ENCODE data around the gene GLT8D1.

Gene GLT8D1

DNA sequence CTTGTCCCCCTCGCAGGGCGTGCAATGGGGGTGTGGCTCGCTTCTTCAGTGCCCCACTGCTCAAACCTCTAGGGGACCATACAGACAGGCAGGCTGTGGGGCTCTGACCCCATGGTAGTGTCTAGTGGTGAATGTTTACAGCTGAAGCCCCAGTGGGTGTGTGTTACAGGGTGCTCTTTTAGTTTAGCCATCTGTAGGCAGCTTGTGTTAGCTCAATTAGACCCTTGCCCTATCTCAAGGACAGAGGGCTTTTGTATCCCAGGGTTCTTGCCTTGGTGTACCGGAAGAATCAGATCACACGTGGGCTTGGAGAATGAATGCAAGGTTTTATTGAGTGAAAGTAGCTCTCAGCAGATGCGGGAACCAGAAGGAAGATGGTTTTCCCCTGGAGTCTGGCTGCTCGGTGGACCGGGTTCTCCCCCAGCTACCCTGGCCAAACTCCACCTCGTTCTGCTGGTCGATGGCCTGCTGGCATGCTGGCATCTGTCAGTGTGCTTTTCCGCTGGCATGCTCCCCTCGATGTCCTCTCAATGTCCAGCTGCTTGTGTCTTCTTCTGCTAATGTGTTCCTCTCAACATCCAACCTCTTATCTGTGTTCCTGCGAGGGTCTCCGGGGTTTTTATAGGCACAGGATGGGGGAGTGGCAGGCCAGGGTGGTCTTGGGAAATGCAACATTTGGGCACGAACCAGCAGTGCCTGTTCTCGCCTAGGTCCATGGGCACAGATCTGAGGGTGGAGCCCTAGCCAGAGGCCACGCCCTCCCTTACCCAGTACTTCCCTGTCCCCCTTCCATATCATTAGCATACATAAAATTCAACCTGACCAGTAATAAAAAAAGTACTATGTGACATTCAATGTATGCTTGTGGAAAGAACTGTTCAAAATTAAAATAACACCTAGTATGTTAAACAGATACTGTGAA is 7.0 kb upstream of the GLT8D1 start:
- DNase-seq = no peak

DNA sequence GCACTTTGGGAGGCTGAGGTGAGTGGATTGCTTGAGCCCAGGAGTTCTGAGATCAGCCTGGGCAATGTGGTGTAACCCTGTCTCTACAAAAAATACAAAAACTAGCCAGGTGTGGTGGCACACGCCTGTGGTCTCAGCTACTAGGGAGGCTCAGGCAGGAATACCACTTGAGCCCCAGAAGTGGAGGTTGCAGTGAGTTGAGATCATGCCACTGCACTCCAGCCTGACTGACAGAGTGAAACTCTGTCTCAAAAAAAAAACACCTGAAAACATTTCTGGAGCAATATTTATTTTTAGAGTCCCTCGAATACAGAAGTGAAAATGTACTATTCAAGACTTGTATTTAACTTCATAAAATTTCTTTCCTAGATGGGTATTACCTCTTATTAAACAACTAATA is 4.9 kb upstream of the GLT8D1 start:
- no peak for DNase-seq

DNA sequence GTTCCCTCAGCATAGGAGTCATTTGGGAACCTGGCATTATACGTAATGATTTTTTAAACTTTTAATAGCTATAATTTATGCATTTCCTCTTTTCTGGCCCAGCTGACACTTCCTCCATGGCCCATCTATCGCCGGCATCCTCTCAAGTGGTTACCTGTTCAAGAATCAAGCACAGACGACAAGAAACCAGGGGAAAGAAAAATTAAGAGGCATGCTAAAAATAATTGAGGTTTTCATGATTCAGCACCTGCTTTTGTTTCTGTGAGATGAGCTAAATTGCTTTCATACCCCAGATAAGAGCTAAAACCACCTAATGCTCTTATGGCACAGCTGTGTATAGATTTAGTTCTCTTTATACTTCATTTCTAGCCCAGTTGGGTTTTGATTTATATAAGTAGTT is 2.0 kb upstream of the GLT8D1 start:
- DNase-seq = no peak

DNA sequence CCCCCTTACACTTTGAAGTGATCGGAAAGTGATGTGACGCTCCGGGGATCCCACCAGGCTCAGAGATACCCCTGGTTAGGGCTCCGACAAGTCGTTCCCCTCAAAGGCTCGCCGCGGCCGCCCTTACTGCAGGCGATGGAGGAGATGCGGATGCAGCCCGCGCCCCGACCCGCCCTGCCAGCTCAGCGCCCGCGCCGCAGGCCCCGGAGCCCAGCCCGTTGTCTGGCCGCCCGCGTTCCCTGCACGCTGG is 228 bp downstream of the GLT8D1 start:
- no peak for DNase-seq

DNA sequence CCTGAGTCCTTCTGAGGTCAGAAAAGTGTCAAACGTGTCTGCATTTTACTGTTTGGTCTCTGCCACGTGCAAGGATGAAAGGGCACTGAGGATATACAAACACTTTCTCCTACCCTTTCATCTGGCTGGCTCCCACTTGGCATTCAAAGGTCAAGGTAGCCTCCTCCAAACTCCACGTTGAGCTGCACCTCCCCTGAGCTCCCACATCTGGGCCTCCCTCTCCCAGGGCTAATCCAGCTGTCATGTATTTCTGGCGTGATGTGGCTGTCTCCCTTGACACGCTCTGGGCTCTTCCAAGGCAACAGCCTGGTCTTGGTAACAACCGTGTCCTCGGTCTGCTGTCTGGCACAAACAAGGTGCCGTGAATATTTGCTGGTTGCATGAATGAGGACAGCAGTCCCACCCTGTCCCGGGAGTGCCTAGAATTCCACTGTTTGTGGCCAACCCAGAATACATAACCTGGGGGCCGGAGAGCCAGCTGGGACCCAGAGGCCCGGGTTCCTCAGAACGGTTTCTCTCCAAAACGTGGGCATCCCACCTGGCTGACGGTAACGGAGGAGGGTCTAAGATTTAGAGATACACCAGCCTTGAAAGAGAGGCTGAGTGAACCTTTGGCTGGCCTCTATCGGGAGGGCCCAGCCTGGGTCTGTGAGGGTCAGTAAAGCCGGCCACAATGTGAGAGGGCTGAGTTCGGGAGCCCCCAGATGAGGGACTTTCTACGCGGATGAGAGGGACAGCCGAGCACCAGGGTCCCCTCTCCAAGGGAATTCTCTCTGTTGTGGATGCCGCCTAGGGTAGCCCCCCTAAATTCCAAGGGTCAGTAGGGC is 767 bp downstream of the GLT8D1 start:
- DNase-seq = no peak

DNA sequence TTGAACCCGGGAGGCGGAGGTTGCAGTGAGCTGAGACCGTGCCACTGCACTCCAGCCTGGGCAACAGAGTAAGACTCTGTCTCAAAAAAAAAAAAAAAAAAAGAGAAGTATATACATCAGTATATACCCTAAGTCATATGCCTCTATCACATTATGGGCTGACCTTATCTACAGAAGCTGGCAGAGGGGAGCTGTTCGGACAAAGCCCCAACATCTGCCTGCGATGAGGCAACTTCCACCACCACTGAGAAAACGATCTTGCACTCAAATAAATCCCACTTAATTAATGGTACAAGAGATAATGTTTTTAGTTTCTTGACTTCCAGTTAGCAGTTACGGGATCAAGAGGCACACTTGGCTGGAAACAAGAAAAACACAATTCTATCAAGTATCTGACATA is 2.2 kb downstream of the GLT8D1 start:
- DNase-seq = no peak

DNA sequence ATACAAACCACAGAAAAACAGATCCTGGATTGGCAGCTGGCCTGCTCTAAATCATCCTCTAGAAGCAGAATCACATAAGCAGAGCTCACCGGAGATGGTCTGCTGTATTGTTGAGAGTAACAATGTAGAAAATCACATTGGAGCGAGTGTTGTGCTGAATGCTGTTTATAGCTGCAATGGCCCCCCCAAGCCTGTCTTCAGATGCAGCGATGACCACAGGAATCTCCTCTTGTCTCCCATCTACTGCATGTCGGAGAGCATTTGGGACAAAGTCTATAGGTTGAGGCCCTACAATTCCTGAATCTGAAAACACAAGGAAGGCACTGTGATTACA is 8.0 kb downstream of the GLT8D1 start:
- DNase-seq = no peak

DNA sequence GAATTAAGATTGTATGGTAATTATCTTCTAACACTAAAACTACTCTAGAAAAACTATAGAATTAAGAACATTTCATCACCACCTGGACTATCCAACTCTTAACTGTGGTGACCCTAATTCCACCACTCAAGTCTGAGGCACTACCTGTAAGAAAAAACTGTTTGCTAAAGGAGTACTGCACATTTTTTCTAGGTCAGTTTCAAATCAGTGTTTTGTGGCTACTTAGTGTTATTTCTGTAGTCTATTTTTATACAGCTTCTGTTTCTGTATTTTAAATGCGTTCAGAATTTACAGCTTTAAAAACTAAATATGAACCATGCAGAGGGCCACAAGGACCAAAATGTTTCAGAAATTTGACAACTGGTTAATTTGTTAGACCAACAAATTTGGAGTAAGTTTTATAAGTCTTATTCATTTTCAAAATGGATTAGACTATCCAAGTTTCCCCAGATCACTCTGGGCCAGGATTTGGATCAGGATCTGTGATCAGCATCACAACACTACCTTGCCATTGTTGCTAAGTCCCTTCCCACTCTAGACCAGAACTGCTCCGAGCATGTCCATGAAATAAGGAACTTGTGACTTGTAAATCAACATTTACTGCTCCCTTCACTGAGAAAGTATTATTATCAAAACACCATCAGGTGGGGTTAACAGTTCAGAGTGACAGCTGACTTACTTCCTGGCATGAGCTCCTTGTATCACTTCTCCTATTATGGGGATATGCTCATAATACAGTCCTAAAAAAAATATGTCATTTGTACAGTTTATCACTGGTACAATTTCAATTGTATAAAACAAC is 8.6 kb downstream of the GLT8D1 start:
- DNase-seq = no peak

DNA sequence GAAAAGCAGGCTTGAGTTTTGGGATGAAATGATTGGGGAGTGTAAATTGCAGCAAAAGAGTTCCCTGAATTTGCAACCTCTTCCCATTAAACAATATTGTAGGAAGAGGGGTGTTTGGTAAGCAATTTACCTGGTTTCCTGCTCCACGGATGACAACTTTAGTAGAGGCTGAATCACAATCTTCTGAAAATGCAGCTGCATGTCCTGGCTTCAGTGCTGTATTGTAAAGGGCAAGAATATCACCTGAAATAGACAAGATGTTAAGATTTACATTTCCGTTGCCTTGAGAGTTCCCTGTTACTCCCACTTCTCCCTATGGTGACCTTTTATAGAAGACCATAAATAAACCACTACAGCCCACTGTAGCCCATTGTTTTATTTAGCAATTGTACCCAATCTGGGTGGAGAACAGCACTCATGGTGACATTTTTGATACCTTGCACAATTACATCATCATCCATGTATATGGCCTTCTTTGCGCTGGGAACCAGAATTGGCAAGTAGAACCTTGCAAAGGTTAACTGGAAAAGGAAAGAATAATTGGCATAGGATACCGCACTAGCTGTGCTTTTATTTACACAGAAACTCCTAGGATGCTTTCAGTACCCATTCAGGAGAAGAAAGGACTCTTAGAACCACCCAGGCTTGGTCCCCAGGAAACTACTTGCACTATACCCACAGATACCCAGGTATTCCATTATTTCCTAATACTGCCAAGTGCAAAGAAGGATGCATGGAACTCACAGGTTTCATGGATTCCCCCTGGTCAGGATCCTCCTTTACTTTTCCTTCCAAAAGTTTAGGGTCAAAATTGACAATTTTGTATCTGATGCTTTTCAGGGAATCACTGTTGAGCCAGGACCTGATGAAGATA is 9.6 kb downstream of the GLT8D1 start:
- no peak for DNase-seq

DNA sequence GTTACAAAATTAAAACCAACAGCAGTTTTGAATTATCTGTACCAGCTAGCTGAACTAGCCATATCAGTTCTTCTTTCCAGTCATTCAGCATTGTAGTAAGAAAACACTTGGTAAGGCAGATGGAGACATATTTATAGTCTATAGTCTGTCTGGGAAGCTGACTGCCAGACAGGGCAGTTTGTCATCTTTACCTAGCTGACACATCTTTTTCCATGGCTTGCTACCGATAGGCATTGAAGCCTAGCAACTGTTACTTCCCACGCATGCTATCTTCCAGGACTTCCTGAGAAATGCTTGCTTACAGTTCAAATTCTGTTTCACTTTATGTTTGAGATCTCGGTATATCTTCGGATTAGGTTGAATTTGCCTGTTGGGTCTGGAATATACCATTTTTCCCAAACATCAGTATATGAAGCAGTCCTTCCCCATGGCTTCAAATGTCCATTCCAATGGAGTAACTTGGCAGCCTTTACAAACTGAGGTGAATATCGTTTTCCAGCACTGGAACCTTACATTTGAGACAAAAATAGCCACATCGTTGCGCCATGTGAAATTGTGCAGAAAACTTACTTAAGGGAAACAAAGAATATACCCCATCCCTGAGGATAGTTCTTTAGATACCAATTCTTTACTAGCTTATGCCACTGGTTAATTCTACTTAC is 10.9 kb downstream of the GLT8D1 start:
- no peak for DNase-seq

DNA sequence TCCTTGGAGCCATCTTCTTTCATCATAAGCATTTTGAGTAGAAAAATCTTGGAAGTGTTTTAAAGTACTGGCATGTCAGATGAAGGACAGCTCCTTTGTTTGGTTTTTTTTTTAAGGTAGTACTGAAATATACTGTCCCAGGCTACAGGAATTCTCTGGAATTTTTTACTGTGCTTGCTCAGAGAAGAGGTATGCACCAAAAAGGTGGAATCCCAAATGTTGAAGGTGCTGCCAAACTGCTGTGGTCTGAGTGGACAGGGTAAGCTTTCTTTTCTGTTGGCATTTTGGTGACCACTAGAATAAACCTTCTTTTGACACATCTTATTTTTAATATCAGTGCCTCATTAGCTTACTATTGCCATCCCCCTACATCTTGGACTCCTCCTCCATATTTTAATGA is 12.5 kb downstream of the GLT8D1 start:
- no peak for DNase-seq

DNA sequence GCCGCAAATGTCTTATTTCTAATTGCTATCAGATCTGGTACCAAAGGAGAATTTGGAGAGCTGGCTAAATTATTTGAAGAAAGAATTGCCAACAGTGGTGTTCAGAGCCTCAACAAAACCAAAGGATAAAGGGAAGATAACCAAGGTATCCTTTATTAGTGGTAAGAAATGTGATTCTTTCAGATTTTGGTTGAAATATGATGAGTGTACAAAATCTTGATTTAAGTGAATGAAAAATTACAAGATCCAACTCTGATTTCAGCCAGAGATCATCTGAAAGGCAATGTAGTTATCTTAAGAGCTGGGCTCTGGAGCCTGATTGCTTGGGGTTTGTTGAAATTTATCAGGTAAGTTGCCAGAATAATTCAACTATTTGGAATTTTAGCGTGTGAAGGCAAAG is 15.0 kb downstream of the GLT8D1 start:
- no peak for DNase-seq

DNA sequence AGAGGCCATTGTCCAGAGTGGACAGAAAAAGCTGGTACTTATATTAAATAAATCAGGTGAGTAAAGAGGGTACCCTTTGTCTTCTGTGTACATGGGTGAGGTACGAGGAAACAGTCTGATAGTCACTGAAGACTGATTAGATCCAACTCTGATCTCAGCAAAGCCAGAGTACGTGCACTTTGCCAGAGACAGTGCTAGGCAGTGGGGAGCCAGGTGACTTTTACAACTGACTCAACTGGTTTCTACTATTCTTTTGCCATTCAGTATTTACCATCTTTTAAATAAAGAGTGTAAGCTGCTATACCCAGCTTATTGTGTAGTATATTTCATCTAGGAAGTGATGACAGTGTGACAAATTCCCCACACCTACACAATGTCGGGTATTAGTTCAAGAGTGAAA is 16.4 kb downstream of the GLT8D1 start:
- DNase-seq = no peak

DNA sequence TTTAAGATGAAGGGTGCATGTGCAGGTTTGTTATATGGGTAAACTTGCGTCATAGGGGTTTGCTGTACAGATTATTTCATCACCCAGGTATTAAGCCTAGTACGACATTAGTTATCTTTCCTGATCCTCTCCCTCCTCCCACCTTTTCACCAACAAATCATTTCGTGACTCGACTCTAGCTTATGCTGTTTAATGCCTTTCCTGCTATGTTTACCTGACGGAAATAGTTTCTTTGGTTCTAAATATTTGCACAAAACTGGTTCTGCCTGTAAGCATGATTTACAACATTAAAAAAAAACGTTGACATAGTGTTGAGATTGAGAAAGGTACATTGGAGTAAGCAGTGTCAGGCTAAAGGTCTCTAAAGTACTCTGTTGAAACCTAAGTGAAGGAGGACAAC is 17.3 kb downstream of the GLT8D1 start:
- DNase-seq = no peak

DNA sequence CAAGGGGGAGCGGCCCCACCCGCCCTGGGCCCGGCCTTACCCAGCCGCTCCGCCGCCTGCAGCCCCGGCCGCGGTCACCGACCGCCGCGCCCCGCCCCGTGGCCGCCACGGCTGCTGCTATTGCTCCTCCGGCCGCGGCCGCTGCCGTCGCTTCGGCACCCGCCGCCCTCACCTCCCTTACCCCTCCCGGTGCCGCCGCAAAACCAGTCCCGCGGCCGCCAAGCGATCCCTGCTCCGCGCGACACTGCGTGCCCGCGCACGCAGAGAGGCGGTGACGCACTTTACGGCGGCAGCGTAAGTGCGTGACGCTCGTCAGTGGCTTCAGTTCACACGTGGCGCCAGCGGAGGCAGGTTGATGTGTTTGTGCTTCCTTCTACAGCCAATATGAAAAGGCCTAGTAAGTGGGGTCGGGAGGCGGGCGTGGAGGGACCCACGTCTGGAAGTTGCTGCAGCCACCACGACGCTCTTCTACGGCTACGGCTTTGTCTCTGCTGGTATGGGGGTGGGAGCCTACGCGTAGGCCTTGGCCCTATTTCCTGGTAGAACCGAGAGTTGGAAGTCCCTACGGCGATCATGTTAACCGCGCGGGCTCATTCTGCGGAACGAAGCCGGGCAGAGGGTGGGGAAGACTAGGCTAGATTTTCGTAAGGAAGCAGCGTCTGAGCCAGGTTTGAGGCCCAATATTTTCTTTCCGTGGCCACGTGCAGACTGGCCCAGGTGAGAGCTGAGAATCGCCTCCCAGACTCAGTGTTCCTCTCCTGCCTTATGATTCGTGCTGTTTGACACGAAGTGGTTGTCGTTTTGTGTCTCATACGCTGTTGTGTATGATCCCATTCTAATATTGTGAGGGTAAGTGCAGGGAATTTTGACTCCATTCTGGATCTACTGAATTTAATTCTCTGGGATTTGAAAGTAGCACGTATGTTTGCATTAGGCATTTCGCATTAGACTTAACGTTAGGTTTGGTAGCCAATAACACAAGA is 19.6 kb downstream of the GLT8D1 start, which contains the start of the genes GNL3 and PBRM1:
GNL3 (plus strand) TSS at position 324 of the 983 bp plus-strand sequence; CDS start at position 385, 61 bp downstream.
PBRM1 (minus strand) TSS at position 205 of the 983 bp plus-strand sequence.
- DNase-seq = peak; percentile 84

DNA sequence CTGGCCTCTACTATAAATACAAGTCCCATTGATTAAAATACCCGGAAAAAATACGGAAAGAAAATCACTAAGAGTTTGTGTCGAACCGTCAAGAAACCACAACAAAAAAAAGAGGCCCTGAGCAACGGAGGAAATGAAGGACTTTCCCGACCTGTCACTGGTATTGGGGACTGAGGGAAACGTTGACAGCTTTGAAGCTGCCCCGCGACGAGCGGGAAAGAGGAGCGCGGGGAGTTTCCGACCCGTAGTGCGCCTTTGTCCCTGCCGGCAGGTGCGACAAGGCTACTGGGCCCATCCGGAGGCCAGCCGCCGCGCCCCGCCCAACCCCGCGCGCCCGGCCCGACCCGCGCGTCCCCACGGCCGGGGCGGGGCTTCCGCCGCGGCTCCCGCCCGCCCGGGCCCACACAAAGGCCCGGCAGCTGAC is 20.3 kb downstream of the GLT8D1 start:
- peak; percentile 60 for DNase-seq

DNA sequence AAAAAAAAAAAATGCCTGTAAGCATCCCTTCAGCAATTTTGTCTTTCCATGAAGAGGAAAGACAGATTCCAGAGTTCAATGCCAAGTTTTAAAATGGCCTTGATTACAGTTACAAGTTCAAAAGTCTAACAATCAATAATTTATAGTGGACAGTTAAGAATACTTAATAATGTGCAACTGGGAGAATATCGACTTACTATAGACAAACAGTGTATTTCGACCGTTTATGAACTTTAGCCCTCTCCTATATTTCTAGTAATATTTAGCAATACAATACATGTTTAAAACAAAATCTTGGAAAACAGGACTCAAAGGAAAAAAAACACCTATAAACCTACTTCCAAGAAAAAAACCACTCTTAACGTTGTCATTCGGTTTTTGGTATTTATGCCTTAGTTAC is 21.4 kb downstream of the GLT8D1 start:
- no peak for DNase-seq

DNA sequence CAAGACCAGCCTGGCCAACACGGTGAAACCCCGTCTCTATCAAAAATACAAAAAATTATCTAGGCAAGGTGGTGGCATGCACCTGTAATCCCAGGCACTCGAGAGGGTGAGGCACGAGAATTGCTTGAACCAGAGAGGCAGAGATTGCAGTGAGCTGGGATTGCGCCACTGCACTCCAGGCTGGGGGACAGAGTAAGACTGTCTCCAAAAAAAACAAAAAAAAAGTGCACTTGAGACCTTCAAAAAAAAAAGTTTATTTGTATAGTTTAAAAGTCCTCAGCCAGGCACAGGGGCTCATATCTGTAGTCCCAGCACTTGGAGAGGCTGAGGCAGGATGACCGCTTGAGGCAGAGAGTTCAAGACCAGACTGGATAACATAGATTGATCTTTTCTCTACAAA is 22.0 kb downstream of the GLT8D1 start:
- no peak for DNase-seq

DNA sequence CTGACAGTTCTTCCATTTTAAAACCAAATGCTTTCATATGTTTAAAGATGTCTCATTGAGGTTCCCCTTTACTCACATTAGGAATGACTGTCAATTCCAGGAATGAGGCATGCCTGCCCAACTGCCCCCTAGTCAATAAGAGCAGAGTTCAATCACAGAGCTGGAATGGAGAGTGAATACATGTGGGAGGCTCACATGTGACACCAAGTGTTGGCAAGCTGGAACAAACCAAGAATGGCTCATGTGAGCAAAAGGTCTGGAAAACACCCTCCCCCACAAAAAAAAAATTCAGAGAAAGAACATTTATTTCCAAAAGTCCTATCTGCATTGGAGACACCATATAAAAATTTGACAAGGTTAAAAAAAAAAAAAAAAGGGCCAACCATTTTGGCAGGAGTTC is 23.6 kb downstream of the GLT8D1 start:
- no peak for DNase-seq

DNA sequence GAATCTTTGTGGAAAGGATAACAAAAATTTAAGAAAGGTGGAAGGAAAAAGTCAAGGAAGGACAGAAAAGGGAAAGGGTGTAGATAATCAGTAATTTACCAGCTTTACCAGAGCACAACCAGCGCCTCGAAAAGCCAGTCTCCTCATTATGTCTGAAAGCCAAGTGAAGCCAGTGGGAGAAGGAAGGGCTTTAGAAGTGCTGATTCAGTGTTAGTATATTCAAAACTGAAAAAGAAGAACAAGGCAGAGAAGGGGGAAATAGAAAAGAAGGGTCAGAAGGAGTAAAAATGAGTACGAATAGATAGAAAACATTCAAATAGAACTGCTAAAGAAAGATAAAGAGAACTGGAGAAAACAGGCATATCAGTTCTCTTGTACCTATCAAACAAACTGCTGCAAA is 24.0 kb downstream of the GLT8D1 start:
- DNase-seq = no peak

DNA sequence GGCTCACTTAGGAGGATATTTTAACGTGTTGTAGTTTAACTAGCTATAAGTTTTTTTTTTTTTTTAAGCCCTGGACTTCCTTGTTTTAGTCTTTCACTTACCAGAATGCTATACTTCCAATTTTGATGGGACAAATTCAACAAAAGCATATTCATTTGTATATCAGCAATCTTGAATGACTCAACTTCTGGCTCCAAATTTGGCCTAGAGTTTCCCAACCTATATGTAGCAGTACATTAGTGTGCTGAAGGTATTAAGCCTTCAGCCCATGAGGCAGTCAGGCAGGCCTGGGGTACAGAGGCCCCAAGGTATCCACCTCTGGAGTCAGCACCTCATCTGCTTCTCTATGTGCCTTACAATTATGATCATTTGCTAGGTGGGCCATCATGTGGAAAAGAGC is 25.8 kb downstream of the GLT8D1 start:
- DNase-seq = no peak
